Measurements from ENCODE around the gene CETN3. TPM values are rescaled to one million over a fixed set of nuclear protein-coding genes. Genes with fewer than 3 reads are reported as not detected.

The CETN3 gene
- total and polyA plus RNA-seq, 2 experiments from 2014 or later = 22.1 to 107 TPM

DNA sequence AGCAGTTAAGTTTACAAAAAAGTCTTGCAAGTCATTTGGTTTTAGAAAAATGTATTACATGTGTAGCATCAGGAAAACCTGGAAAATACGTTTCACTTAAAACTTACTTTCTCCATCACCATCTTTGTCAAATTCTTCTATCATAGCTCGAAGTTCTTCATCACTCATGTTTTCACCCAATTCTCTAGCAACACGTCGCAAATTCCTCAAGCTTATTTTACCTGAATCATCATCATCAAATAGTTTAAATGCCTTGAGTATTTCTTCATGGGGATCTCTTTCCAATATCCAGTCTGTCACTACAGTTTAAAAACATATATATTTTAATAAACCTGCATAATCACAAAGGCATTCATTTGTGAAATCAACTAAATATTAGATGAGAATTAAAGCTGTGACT, 10.3 kb downstream of the CETN3 start (continued):
- no peak for TF ChIP-seq ZNF462 (CRISPR knock-in tag; IDR thresholded peaks at IDR 0.05)
- no peak for TF ChIP-seq POLR2AphosphoS5 (IDR thresholded peaks at IDR 0.05; ENCODE audit: low read depth)
- TF ChIP-seq ETS1 (IDR thresholded peaks at IDR 0.05) = no peak
- no peak for TF ChIP-seq EZH2 (IDR thresholded peaks at IDR 0.05; ENCODE audit: low read depth, unreplicated experiment)
- TF ChIP-seq CREB1 (CRISPR knock-in tag; IDR thresholded peaks at IDR 0.05; ENCODE audit: low read depth) = no peak
- no peak for TF ChIP-seq ZNF114 (CRISPR knock-in tag; IDR thresholded peaks at IDR 0.05)
- TF ChIP-seq ZNF331 (CRISPR knock-in tag; IDR thresholded peaks at IDR 0.05; ENCODE audit: low read depth) = no peak

DNA sequence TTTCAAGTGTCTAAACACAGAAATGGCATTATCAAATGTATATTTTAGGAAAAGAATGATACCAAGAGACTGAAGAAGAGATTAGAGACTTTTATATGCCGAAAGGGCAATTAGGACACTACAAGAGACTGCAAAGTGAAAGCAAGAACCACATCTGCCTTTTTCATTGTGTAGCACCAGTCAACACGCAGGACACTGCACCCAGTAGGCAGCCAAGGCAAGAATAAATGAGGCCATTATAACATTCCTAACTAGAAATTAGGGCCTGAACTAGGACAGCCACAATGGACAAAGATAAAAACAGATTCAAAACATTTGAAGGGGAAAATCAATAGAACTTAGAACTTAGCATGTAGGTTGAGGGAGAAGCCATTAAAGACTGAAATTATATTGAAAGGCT, 10.8 kb downstream of the CETN3 start:
- Histone ChIP-seq H4K20me1 (replicated peaks; ENCODE audit: insufficient read depth) (no peaks in the 10 kb centered on the region; the same call in 1 of the 2 replicates), H3K36me3 (ENCODE audit: insufficient read depth) (peaks cover 9% of the 10 kb centered on the region; the same call in 1 of the 2 replicates), H3K79me2 (replicated peaks; ENCODE audit: insufficient read depth) (no peaks in the 10 kb centered on the region; the same call in 1 of the 2 replicates), H3K4me3 (no peak overlapping the region), H3K4me1 (ENCODE audit: insufficient read depth) (no peaks in the 10 kb centered on the region), H3K27me3 (ENCODE audit: insufficient read depth) (no peaks in the 10 kb centered on the region), H3F3A (replicated peaks; ENCODE audit: low read depth) (no peaks in the 10 kb centered on the region), H3K9me2 (ENCODE audit: insufficient read depth) (no peaks in the 10 kb centered on the region), H3K4me2 (no peak overlapping the region), H3K27ac (ENCODE audit: low read depth) (no peak overlapping the region), H2AFZ (no peak overlapping the region)
- no peaks in the 10 kb centered on the region for H3K27me3 Mint-ChIP-seq (ENCODE audit: insufficient read depth, low read depth, poor library complexity)
- no peaks in the 10 kb centered on the region for H3K4me1 Mint-ChIP-seq
- DNase-seq (ENCODE audit: low spot score) (no peak), ATAC-seq (no peak)
- no peaks in the 10 kb centered on the region for H3K9me3 Mint-ChIP-seq
- peaks cover 3% of the 10 kb centered on the region; the same call in 2 of the 3 replicates for H3K36me3 Mint-ChIP-seq (ENCODE audit: low read depth)
- H3K4me3 Mint-ChIP-seq = no peak overlapping the region
- H3K27ac Mint-ChIP-seq = no peak overlapping the region
- TF ChIP-seq, protein P1, sequence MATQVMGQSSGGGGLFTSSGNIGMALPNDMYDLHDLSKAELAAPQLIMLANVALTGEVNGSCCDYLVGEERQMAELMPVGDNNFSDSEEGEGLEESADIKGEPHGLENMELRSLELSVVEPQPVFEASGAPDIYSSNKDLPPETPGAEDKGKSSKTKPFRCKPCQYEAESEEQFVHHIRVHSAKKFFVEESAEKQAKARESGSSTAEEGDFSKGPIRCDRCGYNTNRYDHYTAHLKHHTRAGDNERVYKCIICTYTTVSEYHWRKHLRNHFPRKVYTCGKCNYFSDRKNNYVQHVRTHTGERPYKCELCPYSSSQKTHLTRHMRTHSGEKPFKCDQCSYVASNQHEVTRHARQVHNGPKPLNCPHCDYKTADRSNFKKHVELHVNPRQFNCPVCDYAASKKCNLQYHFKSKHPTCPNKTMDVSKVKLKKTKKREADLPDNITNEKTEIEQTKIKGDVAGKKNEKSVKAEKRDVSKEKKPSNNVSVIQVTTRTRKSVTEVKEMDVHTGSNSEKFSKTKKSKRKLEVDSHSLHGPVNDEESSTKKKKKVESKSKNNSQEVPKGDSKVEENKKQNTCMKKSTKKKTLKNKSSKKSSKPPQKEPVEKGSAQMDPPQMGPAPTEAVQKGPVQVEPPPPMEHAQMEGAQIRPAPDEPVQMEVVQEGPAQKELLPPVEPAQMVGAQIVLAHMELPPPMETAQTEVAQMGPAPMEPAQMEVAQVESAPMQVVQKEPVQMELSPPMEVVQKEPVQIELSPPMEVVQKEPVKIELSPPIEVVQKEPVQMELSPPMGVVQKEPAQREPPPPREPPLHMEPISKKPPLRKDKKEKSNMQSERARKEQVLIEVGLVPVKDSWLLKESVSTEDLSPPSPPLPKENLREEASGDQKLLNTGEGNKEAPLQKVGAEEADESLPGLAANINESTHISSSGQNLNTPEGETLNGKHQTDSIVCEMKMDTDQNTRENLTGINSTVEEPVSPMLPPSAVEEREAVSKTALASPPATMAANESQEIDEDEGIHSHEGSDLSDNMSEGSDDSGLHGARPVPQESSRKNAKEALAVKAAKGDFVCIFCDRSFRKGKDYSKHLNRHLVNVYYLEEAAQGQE (IDR thresholded peaks at IDR 0.05; ENCODE audit: unreplicated experiment) = no peak
- TF ChIP-seq CREB1 (CRISPR knock-in tag; IDR thresholded peaks at IDR 0.05; ENCODE audit: low read depth) (no peak), ETS1 (IDR thresholded peaks at IDR 0.05) (no peak)

All from GM23338 (cell line).